Measurements from ENCODE around the gene GPR32.

DNA sequence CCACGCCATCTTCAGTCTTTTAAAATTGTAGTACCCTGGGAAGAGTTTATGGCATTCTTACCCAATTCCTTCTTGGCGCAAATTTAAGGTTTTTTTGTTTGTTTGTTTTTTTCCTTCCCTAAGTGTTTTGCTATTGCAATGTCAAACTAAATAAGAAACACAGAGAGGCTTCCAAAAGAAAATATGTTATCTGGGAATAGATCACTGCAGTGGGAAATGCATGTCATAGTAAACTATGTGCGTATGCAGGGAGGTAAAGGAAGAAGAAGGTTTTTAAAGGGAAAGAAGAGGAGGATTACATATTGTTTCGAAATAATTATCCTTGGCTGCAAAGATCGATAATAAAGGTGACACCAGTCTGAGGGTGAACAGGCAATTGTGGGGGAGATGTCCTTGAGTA is 33.9 kb upstream of the GPR32 start:
- TF ChIP-seq HDAC6 (IDR thresholded peaks at IDR 0.05; ENCODE audit: low read depth, low read length) (no peak), CTCF (IDR thresholded peaks at IDR 0.05; ENCODE audit: control extremely low read depth in 1 of 3, insufficient read depth in 1 of 3, low read depth in 1 of 3, low read length in 3 of 3) (no peak), BACH1 (IDR thresholded peaks at IDR 0.05; ENCODE audit: low read length) (no peak), EZH2 (IDR thresholded peaks at IDR 0.05; ENCODE audit: low read depth, low read length, severe bottlenecking) (no peak), TEAD4 (IDR thresholded peaks at IDR 0.05; ENCODE audit: low read depth, low read length) (no peak), YY1 (IDR thresholded peaks at IDR 0.05; ENCODE audit: low read depth, low read length) (no peak), TBP (IDR thresholded peaks at IDR 0.05; ENCODE audit: low read depth, low read length) (no peak), MAX (IDR thresholded peaks at IDR 0.05) (no peak), ASH2L (IDR thresholded peaks at IDR 0.05; ENCODE audit: low read length) (no peak), SIN3A (conservative IDR thresholded peaks at IDR 0.05 in 1 of 2, IDR thresholded peaks at IDR 0.05 in 1 of 2; ENCODE audit: low read depth in 1 of 2, low read length in 2 of 2) (no peak)
- TF ChIP-seq, protein P1, sequence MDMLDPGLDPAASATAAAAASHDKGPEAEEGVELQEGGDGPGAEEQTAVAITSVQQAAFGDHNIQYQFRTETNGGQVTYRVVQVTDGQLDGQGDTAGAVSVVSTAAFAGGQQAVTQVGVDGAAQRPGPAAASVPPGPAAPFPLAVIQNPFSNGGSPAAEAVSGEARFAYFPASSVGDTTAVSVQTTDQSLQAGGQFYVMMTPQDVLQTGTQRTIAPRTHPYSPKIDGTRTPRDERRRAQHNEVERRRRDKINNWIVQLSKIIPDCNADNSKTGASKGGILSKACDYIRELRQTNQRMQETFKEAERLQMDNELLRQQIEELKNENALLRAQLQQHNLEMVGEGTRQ (IDR thresholded peaks at IDR 0.05; ENCODE audit: low read length) = no peak
